Renal cortical epithelial cell (primary cell): ENCODE measurements around the gene DOCK4. TPM values are rescaled to one million over a fixed set of nuclear protein-coding genes. Genes with fewer than 3 reads are reported as not detected.

ENCODE experiments used
- DNase-seq: peaks from one replicate; pipeline ENCODE4 v3.0.0-alpha.2; 2011; ENCODE audit warnings: low read depth
- total RNA-seq: library from RNA; depleted of rRNA; stranded (reverse); fragments of >200 nt; gene quantifications from 2 replicates; pipeline ENCODE4 v1.2.3, GENCODE V29; 2014

Gene DOCK4
- total RNA-seq, 1 donor from 2014 or later: 50.4 TPM

DNA sequence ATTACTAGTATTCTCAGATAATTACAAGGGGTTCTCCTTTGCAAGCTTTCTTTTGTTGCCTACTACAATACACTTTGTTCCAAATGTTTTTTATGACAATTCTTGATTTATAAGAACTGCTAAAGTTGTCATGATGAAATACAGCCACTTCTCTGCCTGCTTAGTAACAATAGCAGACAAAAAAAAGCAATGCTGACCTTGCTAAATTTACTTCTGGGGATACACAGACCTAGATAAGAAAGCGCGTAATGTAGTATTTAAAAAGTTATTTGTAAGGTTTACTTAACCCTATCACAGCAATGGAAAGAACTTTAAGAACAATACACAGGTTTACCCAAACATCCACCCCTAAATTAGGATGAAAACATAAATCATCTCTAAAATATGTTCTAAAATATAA is 311.1 kb downstream of the DOCK4 start:
- DNase-seq: no peak

DNA sequence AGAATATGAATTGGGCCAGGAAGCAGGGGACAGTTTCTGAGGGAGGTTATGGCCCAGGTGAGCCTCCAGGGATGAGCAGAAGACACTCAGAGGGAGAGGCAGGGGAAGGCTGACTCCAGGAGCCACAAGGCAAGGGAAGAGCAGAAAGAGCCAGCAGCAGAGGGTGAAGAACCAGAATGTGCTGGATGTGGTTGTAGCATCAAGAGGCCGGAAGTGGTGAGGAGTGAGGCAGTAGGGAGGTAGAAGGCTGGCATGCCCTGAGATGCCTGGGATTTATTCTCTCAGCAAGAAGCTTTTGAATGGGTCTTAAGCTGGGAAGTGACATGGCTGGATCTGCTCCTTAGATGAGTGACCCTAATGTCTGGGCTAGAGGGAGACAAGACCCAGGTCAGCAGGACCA is 311.7 kb downstream of the DOCK4 start:
- DNase-seq: no peak

DNA sequence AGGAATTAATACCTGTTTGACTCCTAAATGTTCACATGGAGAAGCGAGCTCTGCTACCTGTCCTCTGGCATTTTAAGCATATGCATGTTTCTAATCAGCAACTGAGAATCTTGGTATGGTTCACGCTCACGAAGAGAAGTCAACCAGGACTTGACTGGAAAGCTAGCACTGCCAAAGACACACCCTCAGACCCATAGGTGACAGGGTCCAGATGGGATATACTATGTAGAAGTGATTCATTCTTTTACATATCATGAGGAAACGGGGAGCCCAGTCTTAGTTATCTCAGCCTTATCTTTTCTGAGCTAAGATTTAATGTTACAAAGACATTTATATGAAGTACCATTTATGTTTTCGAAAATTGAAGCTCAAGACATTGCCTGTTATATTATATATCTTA is 313.0 kb downstream of the DOCK4 start:
- no peak for DNase-seq

DNA sequence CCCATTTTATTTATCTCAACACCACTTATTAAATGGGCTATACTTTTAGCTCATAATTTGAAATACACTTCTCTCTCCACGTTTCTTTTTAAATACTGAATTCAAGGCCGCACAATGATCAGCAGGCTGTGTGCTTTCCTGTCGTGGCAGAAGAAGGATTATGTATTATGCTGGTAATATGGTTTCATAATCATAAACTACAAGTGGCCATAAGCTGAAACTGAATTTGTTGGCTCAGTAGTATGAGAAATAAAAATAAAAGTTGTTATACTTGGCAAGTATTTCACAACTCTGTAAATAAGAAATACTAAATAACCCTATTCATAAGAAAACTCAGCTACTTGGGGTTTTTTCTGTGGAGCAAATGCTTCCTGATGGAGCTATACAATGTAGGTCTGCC is 313.6 kb downstream of the DOCK4 start:
- DNase-seq: no peak

DNA sequence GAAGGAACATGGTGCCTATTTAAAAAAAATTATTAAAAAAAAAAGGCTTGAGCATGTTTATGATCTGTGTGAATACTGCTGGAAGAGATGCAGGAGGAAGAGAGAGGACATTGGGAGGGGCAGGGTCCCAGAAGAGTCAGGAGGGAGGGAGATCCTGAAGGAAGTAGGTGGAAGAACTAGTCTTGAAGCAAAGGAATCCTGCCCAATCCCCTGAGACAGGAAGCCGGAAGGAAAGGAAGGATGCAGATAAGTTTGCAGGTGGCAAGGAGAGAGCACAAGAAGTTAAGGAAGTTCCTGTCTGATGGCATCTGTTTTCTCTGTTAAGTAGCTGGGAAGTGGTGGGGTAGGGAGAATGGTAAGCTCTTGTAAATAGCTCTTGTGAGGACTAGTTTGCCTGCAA is 318.5 kb downstream of the DOCK4 start:
- no peak for DNase-seq

DNA sequence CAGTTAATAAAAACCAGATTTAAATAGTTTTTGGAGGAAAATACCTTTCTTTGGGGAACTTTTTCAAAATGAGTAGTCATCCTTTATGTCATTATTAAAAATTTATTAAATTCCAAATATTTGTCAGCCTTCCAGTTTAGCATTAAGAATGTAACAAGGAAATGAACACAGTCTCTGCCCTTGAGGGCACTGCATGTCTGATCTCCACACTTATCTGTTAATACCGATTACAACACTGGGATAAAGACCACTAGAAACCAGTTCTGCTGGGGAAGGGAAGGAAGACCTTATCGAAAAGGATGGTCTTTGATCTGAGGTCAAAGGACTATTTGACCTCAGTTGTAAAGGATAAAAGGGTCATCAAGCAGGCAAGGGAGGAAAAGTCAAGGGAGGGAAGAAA is 320.0 kb downstream of the DOCK4 start:
- DNase-seq: no peak

DNA sequence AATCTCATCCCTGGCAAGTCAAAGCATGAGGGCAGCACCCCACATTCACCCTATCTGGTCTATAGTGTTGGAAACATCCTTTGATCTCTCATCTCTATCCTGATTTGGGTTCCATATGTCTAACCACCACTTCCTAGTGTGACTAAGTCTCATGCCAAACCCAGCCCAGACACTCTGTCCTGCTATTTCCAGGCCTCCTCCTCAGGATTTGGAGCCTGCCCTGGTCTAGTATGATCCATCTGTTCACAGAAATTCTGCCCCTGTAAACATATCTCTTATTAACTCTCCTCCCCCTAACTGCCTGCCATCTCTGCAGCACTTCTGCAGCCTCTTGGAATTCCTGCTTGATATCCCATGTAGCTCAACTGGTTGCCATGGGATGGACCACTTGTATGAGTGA is 323.0 kb downstream of the DOCK4 start:
- no peak for DNase-seq

DNA sequence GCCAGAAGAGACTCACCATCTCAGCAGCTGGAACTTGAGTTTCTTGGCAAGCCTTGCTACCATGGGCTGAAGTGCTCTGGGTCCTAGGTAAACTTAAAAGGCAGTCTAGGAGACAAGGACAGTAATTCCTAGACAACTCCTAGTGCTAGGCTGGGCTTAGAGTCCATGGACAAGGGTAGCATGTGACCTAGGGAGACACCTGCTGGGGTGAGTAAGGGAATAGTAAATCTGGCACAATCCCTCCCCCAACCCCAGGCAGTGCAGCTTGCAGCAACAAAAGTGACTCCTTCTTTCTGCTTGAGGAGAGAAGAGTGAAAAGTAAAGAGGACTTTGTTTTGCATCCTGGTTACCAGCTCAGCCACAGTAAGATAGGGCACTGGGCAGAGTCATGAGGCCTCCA is 327.4 kb downstream of the DOCK4 start:
- DNase-seq: no peak

DNA sequence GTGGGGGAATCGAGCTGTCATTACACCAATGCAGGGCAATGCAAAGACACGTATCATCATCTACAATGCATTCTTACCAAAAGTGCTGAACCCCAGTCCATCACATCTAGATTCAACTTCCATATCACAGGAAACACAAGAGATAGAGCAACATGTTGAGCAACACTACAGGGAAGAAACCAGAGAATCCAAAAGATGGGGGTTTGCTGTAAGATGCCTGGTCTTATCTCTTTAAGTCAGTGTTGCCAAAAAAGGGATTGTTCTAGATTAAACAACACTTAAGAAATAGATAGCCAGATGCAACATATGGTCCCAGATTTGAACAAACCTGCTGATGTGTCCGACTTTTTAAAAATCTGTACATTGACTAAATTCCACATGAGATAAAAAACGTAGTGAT is 328.3 kb downstream of the DOCK4 start:
- no peak for DNase-seq

DNA sequence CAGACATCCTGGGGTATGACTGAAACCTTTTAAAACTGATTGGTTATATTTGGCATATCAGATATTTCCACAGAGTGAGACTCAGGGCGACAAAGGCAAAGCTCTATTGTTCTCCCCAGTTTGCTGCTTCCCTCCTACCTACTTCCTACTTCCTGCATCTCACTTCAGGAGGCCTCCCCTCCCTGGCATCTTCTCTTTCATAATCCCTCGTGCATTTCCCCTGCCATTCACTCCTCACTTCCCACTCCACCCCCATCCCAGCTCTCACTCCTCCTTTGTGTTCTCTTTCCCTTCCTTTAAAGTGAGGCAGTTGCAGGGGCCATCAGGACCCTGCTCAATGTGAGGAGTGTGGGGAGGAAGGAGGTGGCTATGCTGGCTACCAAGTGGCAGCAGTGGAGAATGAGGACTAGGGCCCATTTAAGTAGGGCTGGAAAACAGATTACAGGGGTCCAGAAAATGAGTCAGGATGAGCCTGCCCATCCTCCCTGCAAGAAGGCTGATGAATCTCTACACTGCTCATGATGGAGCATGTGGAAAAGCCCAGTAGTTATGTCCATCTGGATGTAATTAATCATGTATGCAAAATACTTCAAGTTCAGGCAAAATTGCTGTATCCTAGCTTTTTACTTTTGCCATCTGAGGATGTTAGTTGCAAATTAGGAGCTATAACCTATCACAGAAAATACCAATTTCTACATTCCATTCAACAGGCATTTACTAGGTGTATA is 332.1 kb downstream of the DOCK4 start:
- DNase-seq: no peak

DNA sequence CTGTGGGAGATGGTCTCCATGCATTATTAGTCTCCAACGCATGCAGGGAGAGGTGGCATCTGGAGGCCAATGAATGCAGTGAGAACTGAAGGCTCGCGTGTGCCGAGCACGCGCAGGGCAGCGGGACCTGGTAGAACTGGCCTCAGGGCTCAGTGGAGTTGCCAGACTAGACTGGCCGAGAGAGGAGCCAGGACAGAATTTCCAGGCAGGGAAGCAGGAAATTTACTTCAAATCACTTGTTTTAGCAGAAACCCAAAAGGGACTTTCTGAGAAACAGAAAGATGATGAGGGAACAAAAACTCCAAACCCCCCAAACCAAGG is 332.9 kb downstream of the DOCK4 start:
- DNase-seq: peak; percentile 10

DNA sequence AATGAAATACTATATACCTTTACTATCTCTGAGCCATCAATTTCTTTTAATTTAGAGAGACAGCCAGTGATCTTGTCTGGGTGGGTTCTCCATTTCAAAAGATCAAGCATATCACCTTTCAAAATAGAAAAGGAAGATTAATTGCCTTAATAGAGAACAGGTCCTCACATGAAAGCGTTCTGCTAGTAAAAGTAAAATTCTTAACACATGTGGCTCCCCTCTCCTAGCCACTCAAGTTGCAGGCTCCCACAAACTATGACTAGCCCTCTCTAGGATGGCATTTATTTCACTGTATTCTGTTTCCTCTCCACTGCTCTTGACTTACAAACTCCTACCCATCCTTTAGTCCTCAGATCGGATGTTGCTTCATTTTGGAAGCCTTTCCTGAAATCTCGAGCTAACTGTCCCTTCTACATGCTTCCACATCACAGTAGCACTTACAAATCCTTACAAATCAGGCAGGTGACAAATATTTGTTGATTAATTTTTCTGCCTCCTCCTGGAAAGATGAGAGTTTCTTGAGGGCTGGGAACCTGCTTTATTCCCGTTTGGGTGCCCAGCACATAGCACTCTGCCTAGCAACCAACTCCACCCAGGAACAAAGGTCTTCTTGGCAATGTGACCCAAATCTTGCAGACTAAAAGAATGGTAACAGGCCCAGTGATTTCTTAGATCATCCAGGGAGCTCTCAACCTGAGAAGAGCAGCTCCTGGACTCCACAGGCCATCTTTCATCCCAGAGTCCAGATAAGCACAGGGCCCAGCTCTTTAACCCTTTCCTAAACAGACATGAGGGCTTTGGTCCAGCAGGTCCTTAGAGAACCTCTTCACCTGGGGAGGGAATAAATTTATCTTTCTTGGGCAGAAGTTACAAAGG is 333.5 kb downstream of the DOCK4 start:
- DNase-seq: no peak

DNA sequence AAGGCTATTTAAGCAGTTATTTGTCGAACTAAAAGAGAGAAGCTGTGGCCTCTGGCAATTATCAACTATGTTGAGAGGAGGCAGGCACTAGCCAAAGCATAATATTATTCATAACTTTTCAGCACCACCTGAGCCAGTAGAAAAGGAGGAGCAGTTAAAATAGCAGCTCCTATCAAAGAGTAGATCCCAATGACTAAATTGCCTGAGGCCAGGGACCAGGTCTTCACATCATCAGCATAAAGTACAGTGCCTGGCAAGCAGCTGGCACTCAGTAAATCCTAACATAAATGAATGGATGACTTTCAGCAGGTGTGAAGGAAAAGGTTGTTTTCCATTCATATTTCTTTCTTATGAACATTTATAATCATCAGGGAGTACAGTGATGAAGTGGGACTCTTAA is 334.9 kb downstream of the DOCK4 start:
- DNase-seq: no peak

DNA sequence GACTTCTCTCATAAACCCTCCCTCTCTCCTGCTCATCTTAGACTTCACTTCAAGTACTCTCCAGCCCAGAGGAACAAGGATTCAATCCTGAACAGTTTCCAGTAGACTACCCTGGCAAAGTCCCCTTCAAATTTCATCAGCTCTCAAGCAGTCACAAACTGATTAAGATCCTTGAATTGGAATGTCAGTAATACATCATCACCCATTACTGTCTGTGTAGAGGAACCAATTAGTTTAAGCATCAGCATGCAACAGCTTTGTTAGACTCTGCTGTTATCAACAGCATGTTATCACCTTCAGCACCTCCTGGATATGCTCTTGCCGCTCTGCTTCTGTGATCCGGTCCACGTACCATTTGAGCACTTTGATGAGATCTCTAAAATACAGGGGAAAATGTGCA is 336.9 kb downstream of the DOCK4 start:
- DNase-seq: no peak

DNA sequence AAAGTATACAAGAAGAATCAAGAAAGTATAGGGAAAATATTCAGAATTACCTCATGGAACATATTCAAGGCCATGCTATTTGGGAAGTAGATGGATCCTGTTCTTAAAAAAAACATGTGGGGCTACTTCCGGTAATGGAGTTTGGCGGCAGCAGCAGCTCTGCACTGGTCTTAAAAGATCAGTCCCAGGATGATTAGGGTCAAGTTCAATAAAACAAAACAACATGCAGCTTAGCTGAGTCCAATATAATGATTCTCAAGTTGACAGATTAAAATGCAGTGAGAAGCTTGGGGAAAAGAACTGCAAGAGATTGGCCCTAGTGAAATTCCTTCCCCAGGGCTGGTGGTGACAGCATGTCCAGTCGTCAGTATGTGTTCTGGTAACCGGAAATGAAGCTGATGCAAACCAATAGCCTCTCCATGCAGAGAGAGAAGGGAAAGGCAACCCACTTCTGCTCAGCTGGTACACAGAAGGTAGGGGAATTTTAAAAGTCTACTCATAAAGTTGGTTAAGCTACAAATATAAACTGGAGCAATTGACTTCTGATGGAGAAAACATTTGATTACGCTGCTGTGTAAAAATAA is 338.8 kb downstream of the DOCK4 start:
- no peak for DNase-seq

DNA sequence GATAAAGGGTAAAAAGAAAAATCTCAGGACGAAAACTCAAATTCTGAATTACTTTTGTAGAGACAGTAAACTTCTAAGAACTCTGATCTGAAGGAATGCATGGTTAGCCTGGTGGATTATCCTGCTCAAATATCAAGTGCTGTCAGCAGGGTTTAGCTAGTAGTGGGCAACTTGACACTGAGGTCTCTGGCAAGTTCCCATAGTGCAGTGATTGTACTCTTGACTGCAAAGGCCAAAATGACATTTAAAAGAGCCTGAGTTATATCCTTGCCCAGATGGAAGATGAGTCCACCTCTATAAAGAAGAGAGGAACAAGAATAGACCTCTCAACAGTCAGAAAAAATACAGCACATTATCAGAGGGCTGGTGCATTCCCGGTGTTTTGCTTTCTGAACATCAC is 339.4 kb downstream of the DOCK4 start:
- no peak for DNase-seq

DNA sequence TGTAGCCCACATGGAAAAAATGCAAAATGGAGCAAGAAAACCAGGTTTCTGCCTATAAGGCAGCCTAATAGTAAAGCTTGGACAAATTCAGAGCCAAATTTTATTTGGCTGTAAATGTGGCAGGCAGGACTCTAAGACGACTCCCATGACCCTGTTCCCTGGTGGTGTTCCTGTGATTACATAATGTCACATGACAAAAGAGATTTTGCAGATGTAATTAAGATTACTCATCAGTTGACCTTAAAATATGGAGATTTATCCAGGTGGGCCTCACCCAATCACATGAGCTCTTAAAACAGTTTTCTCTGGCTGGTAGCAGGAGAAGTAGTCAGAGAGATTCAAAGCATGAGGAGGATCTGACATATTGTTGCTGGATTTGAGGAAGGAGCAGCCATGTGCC is 340.8 kb downstream of the DOCK4 start:
- DNase-seq: no peak

DNA sequence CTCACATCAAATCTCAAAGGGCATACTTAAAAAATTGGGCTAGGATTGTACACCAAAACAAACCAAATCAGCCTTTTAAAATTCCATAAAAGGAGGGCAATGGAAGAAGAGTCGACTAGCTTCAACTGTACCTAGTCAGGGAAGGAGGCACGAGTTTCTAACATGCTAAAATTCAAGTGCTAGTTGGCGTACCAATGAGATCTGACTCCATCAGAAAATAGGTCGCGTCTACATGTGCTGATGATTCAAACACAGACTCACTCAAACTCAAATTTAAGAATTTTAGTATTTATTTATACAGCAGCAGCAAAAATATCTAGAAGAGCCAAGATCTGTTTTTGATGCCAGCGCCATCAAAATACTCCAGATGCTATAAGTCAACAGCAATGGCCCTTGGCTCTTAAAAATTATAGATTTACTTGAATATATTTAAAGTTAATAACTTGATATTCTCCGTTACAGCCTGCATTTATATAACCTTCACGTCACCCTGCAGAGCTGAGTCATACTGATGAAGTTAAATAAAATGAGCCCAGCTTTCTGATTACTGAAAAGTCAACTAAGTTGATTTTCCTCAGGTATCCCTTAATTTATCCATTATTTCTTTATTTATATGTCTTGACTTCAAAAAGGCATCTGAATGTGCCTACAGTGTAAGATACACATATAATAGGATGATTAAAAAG is 341.8 kb downstream of the DOCK4 start:
- no peak for DNase-seq

DNA sequence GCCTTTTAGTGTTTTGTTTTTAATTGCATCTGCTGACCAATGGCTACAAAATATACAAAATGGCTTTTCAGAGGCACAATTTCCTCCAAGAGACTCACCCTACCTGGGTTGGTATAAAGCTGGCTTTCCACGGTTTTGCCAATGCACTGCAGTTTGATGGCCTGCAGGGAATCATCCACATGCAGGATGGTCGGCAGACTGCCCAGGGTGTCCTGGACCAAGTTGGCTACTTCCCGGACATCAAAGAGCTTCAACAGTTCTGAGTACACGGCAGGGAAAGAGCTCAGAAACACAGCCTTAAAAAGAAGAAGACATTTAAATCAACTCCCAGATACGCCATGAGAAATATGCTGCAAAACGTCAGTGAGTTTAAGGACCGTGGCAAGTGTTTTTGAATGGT is 342.9 kb downstream of the DOCK4 start:
- no peak for DNase-seq

DNA sequence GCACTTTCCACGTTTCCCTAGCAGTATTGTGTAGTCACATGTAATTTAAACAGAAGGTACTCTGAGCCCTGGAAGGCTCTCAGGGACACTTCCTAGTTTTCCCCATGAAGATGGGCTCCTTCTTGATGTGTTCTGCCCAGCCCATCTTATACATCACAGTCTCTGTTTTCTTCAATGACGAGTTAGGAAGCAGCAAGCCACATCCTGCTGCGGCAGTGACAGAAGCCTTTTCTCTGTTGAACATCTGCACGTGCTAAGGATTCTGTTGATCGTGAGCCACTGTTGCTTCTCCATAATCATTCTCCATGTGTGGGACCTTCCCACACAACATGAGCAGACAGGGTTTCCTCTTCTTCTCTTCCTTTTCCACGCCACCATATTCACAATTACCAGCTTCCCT is 346.0 kb downstream of the DOCK4 start:
- DNase-seq: no peak

DNA sequence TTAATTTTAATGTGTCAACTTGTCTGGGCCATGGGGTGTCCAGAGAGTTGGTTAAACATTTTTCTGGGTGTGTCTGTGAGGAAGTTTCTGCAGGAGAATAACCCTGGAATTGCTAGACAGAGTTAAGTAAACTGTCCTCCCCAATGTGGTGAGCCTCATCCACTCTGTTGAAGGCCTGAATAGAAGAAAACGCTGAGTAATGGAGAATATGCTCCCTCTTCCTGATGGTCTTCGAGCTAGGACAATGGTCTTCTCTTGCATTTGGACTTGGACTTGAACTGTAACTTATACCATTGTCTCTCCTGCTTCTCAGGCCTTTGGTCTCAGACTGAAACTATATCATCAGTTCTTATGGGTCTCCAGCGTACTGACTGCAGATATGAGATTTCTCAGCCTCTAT is 347.9 kb downstream of the DOCK4 start:
- DNase-seq: no peak

DNA sequence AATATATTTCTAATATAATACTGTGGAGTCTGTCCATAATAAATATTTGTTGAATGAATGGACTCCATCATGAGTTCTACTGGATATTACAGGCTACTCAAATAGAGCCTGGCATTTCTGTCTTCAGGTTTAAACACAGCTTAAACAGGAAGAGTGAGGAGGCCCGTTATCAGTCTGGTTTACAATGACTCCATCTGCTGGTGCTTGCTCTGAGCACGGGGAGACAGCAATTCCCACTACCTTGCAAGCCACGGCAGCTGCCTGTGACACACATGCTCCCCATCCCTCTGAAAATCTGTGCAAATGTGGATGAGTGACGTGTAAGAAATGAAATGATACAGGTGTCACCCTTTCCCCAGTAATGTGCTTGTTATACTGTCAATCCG is 350.4 kb downstream of the DOCK4 start:
- peak; percentile 10 for DNase-seq
